ENCODE data around the gene PACRG. TPM values are rescaled to one million over a fixed set of nuclear protein-coding genes. Genes with fewer than 3 reads are reported as not detected.

PACRG gene
- total and polyA plus RNA-seq, 2 of the 4 experiments (the other 2 are of a cell fraction) = not detected

DNA sequence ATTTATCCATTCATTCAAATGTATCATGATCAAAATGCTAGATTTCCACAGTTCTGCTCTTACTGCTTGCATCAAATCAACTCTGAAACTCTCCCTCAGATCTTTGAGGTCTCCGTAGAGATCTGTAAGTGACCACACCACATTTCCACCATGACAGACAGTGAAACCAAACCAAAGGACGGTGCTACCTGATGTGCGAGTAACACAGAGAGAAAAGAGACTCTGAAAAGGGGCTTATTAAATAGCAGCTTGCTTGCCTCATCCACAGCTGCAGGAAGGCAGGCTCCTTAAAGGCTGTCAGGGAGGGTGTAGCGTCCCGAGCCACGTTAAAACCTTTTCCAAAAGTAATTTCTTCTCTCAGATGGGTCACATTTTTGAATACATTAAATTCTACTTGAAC, 335.8 kb downstream of the PACRG start:
- no peak overlapping the region for H3K14ac ChIP-seq (replicated peaks; ENCODE audit: low read depth, low read length)
- no peak overlapping the region for H3K9ac ChIP-seq (ENCODE audit: low read depth, low read length)
- dilution Hi-C loops (cut with HindIII; ENCODE audit: low sequenced_read_pairs, unreplicated experiment) = no loop called here
- no peak for DNase-seq
- H2BK120ac ChIP-seq (ENCODE audit: low read depth, low read length) = no peak overlapping the region
- intact Hi-C loops (cut with micrococcal nuclease) = no loop called here
- in situ Hi-C loops (cut with MboI; ENCODE audit: low sequenced_read_pairs) = no loop called here
- H3K4me3 ChIP-seq (ENCODE audit: insufficient read depth, low read depth, low read length) = no peak overlapping the region
- TF ChIP-seq ELK1 (IDR thresholded peaks at IDR 0.05; ENCODE audit: borderline replicate concordance, low read depth, low read length) (no peak), MAZ (IDR thresholded peaks at IDR 0.05; ENCODE audit: borderline replicate concordance, low read depth, low read length) (no peak), RAD21 (IDR thresholded peaks at IDR 0.05; ENCODE audit: low read length) (no peak), FOS (IDR thresholded peaks at IDR 0.05; ENCODE audit: low read depth, low read length) (no peak), POLR2A (IDR thresholded peaks at IDR 0.05; ENCODE audit: low read depth, low read length) (no peak), MXI1 (IDR thresholded peaks at IDR 0.05; ENCODE audit: borderline replicate concordance, low read depth, low read length) (no peak)
- TF ChIP-seq, protein P1, sequence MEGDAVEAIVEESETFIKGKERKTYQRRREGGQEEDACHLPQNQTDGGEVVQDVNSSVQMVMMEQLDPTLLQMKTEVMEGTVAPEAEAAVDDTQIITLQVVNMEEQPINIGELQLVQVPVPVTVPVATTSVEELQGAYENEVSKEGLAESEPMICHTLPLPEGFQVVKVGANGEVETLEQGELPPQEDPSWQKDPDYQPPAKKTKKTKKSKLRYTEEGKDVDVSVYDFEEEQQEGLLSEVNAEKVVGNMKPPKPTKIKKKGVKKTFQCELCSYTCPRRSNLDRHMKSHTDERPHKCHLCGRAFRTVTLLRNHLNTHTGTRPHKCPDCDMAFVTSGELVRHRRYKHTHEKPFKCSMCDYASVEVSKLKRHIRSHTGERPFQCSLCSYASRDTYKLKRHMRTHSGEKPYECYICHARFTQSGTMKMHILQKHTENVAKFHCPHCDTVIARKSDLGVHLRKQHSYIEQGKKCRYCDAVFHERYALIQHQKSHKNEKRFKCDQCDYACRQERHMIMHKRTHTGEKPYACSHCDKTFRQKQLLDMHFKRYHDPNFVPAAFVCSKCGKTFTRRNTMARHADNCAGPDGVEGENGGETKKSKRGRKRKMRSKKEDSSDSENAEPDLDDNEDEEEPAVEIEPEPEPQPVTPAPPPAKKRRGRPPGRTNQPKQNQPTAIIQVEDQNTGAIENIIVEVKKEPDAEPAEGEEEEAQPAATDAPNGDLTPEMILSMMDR (conservative IDR thresholded peaks at IDR 0.05; ENCODE audit: low read depth, low read length) = no peak
- H4K8ac ChIP-seq (ENCODE audit: low read depth in 2 of 2, low read length in 2 of 2) = no peak overlapping the region
- no peak overlapping the region for H2AK9ac ChIP-seq (replicated peaks; ENCODE audit: low read depth, low read length, poor library complexity)
- ATAC-seq (ENCODE audit: low read depth) = no peak
- POLR2A ChIA-PET (ENCODE audit: unreplicated experiment) = no interaction called here
- WGBS, 2 experiments (ENCODE audit: extremely low coverage in 2 of 2, insufficient read length in 1 of 2) = no CpG with 5 or more reads among the region's 6 CpGs
- no peak overlapping the region for H3K18ac ChIP-seq (ENCODE audit: low read depth, low read length)
- H3K56ac ChIP-seq (ENCODE audit: extremely low read depth, insufficient read depth, low read length) = no peak overlapping the region
- H3K23ac ChIP-seq (ENCODE audit: low read depth, low read length) = no peak overlapping the region
- H3K79me1 ChIP-seq (ENCODE audit: low read depth in 1 of 2, low read length in 2 of 2) = no peaks in the 10 kb centered on the region
- H4K91ac ChIP-seq (ENCODE audit: insufficient read depth, low read depth, low read length) = no peak overlapping the region
- H3K27me3 ChIP-seq (ENCODE audit: control insufficient read depth, insufficient read depth, low read length) = no peaks in the 10 kb centered on the region
- H3K36me3 ChIP-seq (ENCODE audit: control insufficient read depth, insufficient read depth, low read length) = no peaks in the 10 kb centered on the region
- H4K20me1 ChIP-seq (ENCODE audit: insufficient read depth, low read length) = no peaks in the 10 kb centered on the region
- no peaks in the 10 kb centered on the region for H3K9me1 ChIP-seq (ENCODE audit: insufficient read depth, low read length)
- H3K4ac ChIP-seq (ENCODE audit: low read depth, low read length) = no peak overlapping the region
- no peak overlapping the region for H2BK5ac ChIP-seq (ENCODE audit: low read depth, low read length, poor library complexity, severe bottlenecking)
- H3K9me3 ChIP-seq (ENCODE audit: control insufficient read depth, insufficient read depth, low read length) = peaks cover 24% of the 10 kb centered on the region
- H2BK15ac ChIP-seq (ENCODE audit: low read depth, low read length) = no peak overlapping the region
- no peak overlapping the region for H2AFZ ChIP-seq (replicated peaks; ENCODE audit: low read length, poor library complexity)
- BruUV-seq (replicated peaks) = no TSS peak
- no peak overlapping the region for H4K5ac ChIP-seq (ENCODE audit: low read depth, low read length)
- no peak overlapping the region for H2AK5ac ChIP-seq (ENCODE audit: low read depth, low read length)
- H2BK20ac ChIP-seq (ENCODE audit: low read depth, low read length) = no peak overlapping the region
- no peaks in the 10 kb centered on the region for H3K4me1 ChIP-seq (ENCODE audit: control insufficient read depth, insufficient read depth, low read length)
- CTCF ChIA-PET = no interaction called here
- H3K27ac ChIP-seq (ENCODE audit: insufficient read depth, low read length) = no peak overlapping the region
- no peak overlapping the region for H3K4me2 ChIP-seq (ENCODE audit: low read depth, low read length)
